Stimulated activated effector memory CD8-positive, alpha-beta T cell treated with anti-CD3 and anti-CD28 coated beads, Interleukin-12 subunit alpha, Interleukin-12 subunit beta, amount 100 ng/mL, for 72 hours (primary cell): ENCODE data around the gene C1R.

Experiments used
- ATAC-seq: fragments of 150-1000 bp; cut with Tn5 transposase; 2 replicates; pipeline ENCODE4 v1.10.0; 2021
- DNase-seq, 2 donors: peaks; one replicate each; pipeline ENCODE4 v3.0.0; 2021 to 2022; ENCODE audit warnings: low spot score in 2 of 2
- H3K27ac Mint-ChIP-seq: one replicate; pipeline ENCODE4 v1.8.0; 2022; ENCODE audit warnings: mild to moderate bottlenecking, mixed read lengths
- H3K36me3 Mint-ChIP-seq: one replicate; pipeline ENCODE4 v1.8.0; 2022; ENCODE audit warnings: mild to moderate bottlenecking, mixed read lengths
- H3K4me1 Mint-ChIP-seq: one replicate; pipeline ENCODE4 v1.8.0; 2022; ENCODE audit warnings: mixed read lengths
- H3K4me3 Mint-ChIP-seq: one replicate; pipeline ENCODE4 v1.8.0; 2022; ENCODE audit warnings: mild to moderate bottlenecking, mixed read lengths
- H3K9me3 Mint-ChIP-seq: one replicate; pipeline ENCODE4 v1.8.0; 2022; ENCODE audit warnings: mixed read lengths

Gene C1R

GRCh38 chr12:7092229-7092985 is at the start of gene C1R:
TSS of gene C1R (minus strand) at chr12:7092445. CDS start at chr12:7092388, 57 bp downstream.
- H3K9me3 Mint-ChIP-seq: no peaks in the 10 kb centered on the region
- H3K4me3 Mint-ChIP-seq: peak within 1 kb of the TSS; percentile 70
- ATAC-seq (peak; percentile 74), DNase-seq (peak; percentile 46 to 83)
- H3K27ac Mint-ChIP-seq: peak within 1 kb of the TSS; percentile 83
- peaks cover 9% of the 10 kb centered on the region for H3K4me1 Mint-ChIP-seq
- peaks cover 6% of the 10 kb centered on the region for H3K36me3 Mint-ChIP-seq

DNA sequence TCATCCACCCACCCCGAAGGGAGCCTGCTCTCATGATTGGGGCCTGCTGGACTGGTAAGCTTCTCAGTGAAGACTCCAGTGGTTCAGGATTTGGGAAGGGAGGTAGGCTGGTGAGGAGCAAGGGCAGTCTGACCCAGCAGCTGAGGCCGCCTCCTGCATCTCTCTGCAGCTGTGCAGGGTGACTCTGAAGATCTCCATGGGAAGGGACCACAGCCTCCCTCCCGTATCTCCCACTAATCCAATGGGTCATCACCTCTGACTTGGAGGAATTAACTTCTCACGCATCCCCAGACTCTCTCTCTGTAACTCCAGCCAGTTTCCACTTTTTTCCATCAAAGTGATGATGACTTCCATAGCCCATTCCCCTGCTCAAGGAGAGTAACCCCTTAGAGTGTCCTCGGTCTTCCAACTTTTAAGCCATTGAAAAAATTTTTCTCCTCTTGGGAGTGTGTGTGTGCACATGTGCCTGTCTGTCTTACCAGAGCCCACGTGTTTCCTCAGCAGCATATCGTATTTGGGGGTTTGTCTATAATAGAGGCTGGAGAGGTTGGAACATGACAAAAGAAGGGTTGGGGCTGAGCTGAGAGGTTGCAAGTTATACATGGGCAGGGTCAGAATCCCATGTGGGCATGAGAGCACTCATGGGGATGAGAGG is 49.2 kb upstream of the C1R start:
- H3K4me3 Mint-ChIP-seq: no peak overlapping the region
- H3K9me3 Mint-ChIP-seq: no peaks in the 10 kb centered on the region
- peaks cover 39% of the 10 kb centered on the region for H3K4me1 Mint-ChIP-seq
- DNase-seq: no peak
- peak overlapping the region; percentile 46 for H3K27ac Mint-ChIP-seq
- ATAC-seq: no peak
- peaks cover 85% of the 10 kb centered on the region for H3K36me3 Mint-ChIP-seq

DNA sequence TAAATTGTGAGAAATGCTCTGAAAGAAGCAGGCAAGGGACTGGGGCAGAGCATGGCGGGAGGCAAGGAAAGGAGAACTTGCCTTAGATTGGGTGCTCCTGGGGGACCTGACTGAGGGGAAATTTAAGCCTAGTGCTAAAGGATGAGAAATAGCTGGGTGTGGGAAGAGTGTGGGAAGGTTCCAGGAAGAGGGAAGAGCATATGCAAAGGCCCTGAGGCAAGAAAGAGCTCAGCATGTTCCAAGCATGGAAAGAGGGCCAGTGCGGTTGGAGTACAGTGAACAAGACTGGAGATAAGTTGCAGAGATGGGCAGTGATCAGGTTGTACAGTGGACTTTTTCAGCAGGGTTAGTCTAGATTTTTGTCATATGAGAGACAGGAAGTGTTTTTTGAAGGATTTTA is 47.0 kb upstream of the C1R start:
- Mint-ChIP-seq H3K9me3 (no peaks in the 10 kb centered on the region), H3K4me3 (no peak overlapping the region), H3K4me1 (peaks cover 40% of the 10 kb centered on the region), H3K36me3 (peaks cover 81% of the 10 kb centered on the region), H3K27ac (peak overlapping the region; percentile 36)
- DNase-seq (no peak), ATAC-seq (no peak)

- Mint-ChIP-seq H3K4me3 (no peak overlapping the region), H3K27ac (peak overlapping the region; percentile 55), H3K4me1 (peaks cover 44% of the 10 kb centered on the region), H3K36me3 (peaks cover 81% of the 10 kb centered on the region), H3K9me3 (no peaks in the 10 kb centered on the region)
- DNase-seq: no peak
- no peak for ATAC-seq
Observed at GRCh38 chr12:7137908-7138307, 45.7 kb upstream of the C1R start.

- no peaks in the 10 kb centered on the region for H3K9me3 Mint-ChIP-seq
- ATAC-seq (no peak), DNase-seq (no peak)
- H3K27ac Mint-ChIP-seq: peak overlapping the region; percentile 59
- no peak overlapping the region for H3K4me3 Mint-ChIP-seq
- H3K4me1 Mint-ChIP-seq: peaks cover 44% of the 10 kb centered on the region
- peaks cover 81% of the 10 kb centered on the region for H3K36me3 Mint-ChIP-seq
Observed at GRCh38 chr12:7136676-7137075, 44.4 kb upstream of the C1R start.

GRCh38 chr12:7136071-7136470 is 43.8 kb upstream of the C1R start:
- Mint-ChIP-seq H3K9me3 (no peaks in the 10 kb centered on the region), H3K4me3 (no peak overlapping the region), H3K27ac (peak overlapping the region; percentile 59), H3K4me1 (peaks cover 46% of the 10 kb centered on the region), H3K36me3 (peaks cover 83% of the 10 kb centered on the region)
- ATAC-seq: no peak
- no peak for DNase-seq

- Mint-ChIP-seq H3K4me1 (peaks cover 50% of the 10 kb centered on the region), H3K27ac (no peak overlapping the region), H3K36me3 (peaks cover 92% of the 10 kb centered on the region), H3K4me3 (no peak overlapping the region), H3K9me3 (no peaks in the 10 kb centered on the region)
- ATAC-seq (no peak), DNase-seq (no peak)
Observed at GRCh38 chr12:7134396-7135166, 42.3 kb upstream of the C1R start.

DNA sequence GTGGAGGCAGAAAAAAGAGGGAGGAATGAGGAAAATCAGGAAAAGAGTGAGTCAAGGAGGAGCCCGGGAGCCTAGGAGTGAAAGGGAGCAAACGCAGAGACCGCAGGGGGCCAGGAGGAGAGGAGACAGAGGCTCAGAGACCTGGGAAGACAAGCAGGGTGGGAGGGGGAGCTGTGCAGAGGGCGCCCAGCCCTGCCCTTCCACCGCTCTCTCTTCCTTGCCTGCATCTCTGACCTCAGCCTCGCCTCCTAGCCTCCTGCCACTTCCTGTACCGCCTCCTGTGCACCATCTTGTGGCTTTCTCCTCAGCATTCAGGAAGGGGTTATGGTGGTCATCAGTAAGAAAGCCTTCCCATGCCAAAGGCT is 39.2 kb upstream of the C1R start:
- H3K36me3 Mint-ChIP-seq: peaks cover 66% of the 10 kb centered on the region
- DNase-seq (no peak), ATAC-seq (peak; percentile 74)
- peaks cover 50% of the 10 kb centered on the region for H3K4me1 Mint-ChIP-seq
- no peaks in the 10 kb centered on the region for H3K9me3 Mint-ChIP-seq
- H3K4me3 Mint-ChIP-seq: peak overlapping the region; percentile 97
- peak overlapping the region; percentile 96 for H3K27ac Mint-ChIP-seq

GRCh38 chr12:7130701-7131501 is 38.7 kb upstream of the C1R start:
- H3K4me1 Mint-ChIP-seq: peaks cover 50% of the 10 kb centered on the region

GRCh38 chr12:7129872-7130691 is 37.8 kb upstream of the C1R start, which contains the start of gene CLSTN3:
TSS of gene CLSTN3 (plus strand) at chr12:7130371. CDS start at chr12:7130649, 278 bp downstream.
- Mint-ChIP-seq H3K36me3 (peaks cover 52% of the 10 kb centered on the region), H3K4me1 (peaks cover 48% of the 10 kb centered on the region), H3K27ac (peak within 1 kb of the TSS; percentile 96), H3K9me3 (no peaks in the 10 kb centered on the region), H3K4me3 (peak within 1 kb of the TSS; percentile 97)
- peak; percentile 82 for ATAC-seq
- peak; percentile 78 to 92 for DNase-seq

More at GRCh38 chr12:7130701-7131501, 38.7 kb upstream of the C1R start:
- Mint-ChIP-seq H3K27ac (peak overlapping the region; percentile 96), H3K9me3 (no peaks in the 10 kb centered on the region), H3K36me3 (peaks cover 60% of the 10 kb centered on the region), H3K4me3 (peak overlapping the region; percentile 97)
- DNase-seq (peak; percentile 38 to 79), ATAC-seq (peak; percentile 74)

DNA sequence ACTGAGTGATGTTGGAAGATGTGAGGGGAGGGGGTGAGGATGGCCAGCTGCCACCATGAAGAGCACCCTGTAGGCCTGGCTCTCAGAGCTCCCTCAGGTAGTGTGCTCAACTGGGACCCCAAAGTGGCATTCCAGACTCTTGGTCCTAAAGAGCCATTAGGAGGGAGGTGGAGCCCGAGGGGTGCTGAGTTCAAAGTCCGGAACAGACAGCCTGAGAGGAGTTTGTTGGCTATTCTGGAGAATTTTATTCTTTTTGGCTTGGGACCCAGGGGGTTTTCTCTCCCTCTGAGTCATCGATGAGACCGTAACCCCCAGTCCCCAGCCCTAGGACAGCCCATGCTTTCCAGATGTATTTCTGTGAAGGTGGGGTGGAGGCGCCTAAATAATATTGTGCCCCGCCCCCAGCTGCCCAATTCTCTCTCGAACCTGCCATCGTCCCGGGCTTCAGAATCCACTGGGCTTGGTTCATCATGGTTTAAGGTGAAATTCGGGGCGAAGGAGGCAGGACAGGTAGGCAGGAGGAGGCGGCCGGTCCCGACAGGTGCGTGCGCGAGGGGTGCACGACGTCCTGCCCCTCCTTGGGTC is 37.1 kb upstream of the C1R start:
- Mint-ChIP-seq H3K4me1 (peaks cover 44% of the 10 kb centered on the region), H3K36me3 (peaks cover 48% of the 10 kb centered on the region), H3K4me3 (peak overlapping the region; percentile 97), H3K9me3 (no peaks in the 10 kb centered on the region), H3K27ac (peak overlapping the region; percentile 96)
- DNase-seq (no peak), ATAC-seq (no peak)

DNA sequence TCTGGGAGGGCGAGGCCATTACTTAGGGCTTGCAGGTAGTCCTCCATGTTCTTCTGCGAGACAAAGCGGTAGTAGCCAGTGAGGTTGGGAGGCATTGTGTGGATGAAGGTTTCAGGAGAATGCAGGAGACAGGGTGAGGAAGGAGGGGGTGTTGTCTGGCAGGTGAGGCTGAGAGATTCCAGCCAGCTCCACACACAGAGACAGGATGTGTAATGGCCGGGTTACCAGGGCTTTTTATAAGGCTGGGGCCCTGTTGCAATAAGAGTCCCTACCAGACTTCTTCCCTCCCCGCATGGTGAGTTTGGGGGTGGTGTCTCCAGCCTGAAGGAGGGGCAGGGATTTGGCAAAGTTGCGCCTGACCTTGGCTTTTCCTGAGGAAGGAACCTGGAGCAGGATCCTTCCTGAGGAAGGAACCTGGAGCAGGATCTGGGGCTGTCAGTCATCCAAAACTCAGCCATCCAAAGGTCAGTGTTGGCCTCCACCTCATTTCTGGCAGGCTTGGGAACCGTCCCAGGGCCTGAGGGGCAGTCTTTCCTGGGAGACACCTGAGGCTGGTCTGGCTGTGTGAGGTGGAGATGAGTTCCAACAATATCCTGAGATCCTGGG is 36.5 kb upstream of the C1R start, which contains the start of gene RBP5:
Gene RBP5, minus strand, starts transcription at position 209 of the 606 bp plus-strand sequence. Its CDS starts 114 bp downstream, at position 95.
- peaks cover 44% of the 10 kb centered on the region for H3K4me1 Mint-ChIP-seq
- peaks cover 43% of the 10 kb centered on the region for H3K36me3 Mint-ChIP-seq
- DNase-seq: no peak
- no peaks in the 10 kb centered on the region for H3K9me3 Mint-ChIP-seq
- H3K27ac Mint-ChIP-seq: peak within 1 kb of the TSS; percentile 96
- peak within 1 kb of the TSS; percentile 97 for H3K4me3 Mint-ChIP-seq
- ATAC-seq: no peak

GRCh38 chr12:7127916-7128626 is 35.8 kb upstream of the C1R start:
- DNase-seq (no peak), ATAC-seq (no peak)
- Mint-ChIP-seq H3K9me3 (no peaks in the 10 kb centered on the region), H3K36me3 (peaks cover 36% of the 10 kb centered on the region), H3K4me3 (peak overlapping the region; percentile 97), H3K4me1 (peaks cover 40% of the 10 kb centered on the region), H3K27ac (peak overlapping the region; percentile 48)
